ENCODE data around the gene VWA2.
"Not testable (repeated sequence)": the region's sequence is repeated elsewhere in the genome, so short reads cannot be mapped to it uniquely, and the experiment has no call there.

VWA2 gene

DNA sequence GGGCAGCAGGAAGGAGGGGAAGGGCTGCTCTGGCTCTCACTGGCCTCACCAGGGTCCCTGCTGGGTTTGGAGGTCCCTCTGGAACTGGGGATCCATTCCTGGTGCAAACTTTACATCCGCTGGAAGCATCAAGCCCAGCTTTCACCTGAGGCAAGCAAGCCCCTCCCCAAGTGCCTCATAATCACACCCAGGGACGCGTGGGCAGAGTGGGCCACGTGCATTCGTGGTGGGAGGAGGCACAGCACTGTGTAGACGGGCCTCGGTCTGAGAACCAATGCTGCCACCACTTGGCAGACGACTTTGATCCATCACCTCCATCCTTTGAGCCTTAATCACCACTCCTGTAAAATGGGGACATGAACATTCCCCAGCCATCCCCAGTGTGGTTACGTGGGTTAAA lies 74.1 kb downstream of the VWA2 start:
- in situ Hi-C loops (cut with MboI; ENCODE audit: low sequenced_read_pairs) = loop anchor here (25.0 kb wide), 1 partner anchor 474 kb away; no protein-coding TSS in a partner anchor

DNA sequence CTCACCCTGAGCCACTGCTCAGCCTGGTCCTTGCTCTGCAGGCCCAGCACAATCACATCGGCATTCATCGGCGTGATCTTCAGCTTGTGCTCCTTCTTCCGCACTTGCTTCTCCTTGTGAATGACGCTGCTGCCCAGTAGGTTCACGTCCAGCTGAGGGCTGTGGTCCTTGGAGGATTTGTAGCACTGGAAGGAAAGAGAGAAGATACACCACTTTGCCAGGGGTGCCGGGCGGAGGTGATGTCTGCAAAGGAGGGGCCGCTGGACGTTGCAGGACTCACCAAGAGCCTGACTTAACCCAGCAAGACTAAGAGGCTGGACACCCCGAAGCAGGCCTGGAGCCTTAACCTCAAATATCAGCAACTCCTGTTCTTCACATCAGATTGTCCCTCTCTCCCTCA lies 74.8 kb downstream of the VWA2 start:
- in situ Hi-C loops (cut with MboI; ENCODE audit: low sequenced_read_pairs) = loop anchor here (25.0 kb wide), 1 partner anchor 473 kb away; no protein-coding TSS in a partner anchor

DNA sequence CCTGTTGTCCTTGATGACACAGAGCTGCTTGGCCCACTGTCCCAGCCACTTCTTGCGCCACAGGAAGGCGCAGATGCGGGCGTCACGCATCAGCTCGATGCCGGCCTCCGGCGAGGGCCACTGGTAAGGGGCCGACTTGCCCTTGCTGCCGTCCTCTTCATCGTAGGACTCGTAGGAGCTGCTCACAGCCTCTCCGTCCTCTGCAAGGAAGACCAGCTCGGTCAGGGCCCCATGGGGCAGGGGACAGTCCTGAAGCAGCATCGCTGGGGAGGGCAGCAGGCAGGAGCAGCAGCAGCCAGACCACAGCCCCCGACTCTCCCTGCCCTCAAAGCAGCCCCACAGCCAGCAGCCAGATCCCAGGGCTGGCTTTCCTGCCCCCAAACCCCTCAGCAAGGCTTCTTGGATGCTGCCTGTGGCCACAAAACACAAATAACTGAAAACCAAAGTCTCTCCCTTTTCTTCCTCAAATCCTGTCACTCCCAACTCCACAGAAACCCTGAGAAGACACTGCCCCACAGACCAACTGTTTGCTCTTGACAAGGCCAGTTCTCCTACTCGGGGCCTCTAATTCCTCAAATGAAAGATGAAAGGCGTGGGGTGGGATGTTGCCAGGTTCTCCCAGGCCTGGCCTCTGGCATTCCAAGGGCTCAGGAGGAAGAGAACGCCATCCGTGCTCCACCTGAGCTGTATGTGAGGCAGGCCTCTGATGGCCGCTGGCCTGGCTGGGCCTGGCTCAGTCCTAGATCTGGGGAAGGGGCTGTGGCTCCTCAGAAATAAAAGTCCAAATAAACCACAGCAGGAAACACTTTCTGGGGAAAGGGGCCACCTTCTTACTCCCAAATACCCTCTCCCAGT lies 76.7 kb downstream of the VWA2 start:
- in situ Hi-C loops (cut with MboI; ENCODE audit: low sequenced_read_pairs) = loop anchor here (25.0 kb wide), 1 partner anchor 472 kb away; no protein-coding TSS in a partner anchor

DNA sequence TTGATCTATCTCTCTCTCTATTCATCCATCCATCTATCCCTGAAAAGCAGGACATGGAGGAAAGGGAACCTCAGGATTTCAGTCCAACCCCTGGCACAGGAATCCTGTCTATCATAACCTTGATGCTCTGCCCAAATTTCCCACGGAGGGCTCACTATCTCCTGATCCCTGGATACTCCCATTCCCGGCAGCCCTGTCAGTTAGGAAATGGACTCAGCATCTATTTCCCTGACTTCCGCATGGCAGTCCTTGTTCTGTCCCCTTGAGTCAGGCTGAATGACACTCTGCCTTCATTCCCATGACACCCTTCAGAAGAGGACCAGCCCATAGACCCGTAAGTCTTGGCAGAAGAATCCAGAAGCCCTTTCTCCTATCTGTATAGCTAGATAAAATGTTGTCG lies 77.7 kb downstream of the VWA2 start:
- in situ Hi-C loops (cut with MboI; ENCODE audit: low sequenced_read_pairs) = loop anchor here (25.0 kb wide), 1 partner anchor 471 kb away; no protein-coding TSS in a partner anchor

DNA sequence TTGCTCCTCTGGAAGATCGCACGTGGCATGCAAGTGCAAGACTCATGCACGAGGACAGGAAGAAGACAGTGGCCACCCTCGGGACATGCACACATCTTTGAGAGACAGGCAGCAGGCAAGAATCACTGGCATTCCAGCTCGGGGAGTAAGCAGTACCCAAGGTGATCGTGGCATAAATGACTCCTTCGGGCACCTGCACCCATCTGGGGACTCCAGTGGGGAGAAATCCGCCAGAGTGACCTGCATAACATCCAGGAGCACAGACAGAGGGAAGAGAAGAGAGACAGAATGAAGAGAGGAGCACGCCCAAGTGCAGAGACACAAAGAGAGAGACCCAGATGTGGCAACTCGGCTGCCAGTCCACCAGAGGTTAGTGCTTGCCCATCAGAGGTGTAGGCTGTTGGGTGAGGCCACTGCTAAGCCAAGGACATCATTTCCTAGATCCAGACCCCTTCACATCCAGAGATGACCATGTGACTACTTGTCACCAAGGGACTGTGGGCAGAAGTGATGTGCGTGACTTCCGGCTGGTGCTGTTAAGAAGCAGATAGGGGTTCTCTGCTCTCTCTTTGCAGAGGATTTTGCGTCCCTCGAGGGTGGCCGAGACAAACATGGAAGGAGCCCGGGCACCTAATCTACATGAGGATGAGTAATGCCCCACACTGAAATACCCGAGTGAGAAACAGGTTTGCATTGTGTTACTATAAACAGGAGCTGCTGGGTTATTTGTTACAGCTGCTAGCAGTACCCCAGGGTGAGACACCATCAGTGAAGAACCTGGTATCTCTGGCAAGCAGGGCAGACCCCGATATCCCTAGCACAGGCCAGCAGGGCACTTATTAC lies 80.6 kb downstream of the VWA2 start:
- in situ Hi-C loops (cut with MboI; ENCODE audit: low sequenced_read_pairs) = loop anchor here (25.0 kb wide), 1 partner anchor 468 kb away; no protein-coding TSS in a partner anchor

DNA sequence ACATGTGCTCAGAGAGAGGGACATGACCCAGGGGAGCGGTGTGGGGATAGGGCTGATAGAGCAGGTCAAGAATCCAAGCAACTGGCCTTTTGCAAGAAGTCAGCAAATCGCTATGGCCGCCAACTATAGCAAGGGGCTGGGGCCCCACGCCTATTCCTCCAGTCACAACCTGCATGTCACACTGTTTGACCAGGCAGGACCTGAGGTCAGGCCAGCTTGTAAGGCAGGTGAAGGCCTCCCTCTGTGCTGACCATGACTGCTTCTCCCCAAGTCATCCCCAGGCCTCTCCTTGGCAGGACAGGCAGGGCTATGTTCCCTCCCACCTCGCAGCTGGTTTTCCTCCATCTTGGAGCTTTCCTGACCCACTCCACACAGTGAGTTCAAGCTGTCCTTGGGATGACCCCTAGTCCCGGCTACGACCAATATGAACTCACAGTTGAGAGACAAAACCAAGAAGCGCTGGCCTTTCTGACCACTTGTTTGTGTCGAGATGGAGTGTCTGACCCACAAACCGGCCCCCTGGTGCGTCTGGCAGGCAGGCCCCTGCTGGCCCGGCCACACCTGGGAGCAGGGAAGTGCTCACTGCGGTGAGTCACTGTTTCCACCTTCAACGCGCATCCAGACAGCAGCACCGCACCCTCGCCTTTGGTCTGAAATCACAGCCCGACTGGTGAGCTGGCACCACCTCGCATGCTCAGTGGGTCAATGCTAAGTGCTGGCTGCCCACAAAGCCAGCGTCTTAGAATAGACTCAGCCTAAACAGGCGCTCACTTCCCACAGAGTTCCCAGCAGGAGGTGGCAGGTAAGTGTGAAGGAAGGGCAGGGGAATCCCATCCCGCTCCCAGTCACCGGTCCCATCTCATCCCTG lies 81.4 kb downstream of the VWA2 start:
- in situ Hi-C loops (cut with MboI; ENCODE audit: low sequenced_read_pairs) = loop anchor here (25.0 kb wide), 1 partner anchor 467 kb away; no protein-coding TSS in a partner anchor

DNA sequence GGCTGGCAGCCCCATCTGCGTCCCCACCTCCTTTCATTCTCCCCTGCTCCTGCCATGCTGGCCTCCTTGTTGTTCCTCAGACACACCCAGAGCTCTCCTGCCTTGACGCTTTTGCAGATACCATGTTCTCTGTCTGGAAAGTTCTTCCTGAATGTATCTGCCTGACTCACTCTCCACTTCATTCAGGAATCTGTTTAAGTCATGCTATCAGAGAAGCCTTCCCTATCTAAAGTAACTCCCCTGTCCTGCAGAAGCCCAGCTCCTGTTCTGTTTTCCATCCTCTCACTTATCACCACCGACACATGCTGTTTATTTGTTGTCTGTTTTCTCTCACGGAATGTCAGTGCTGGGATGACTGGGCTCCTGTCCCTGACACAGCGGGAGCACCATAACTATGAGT lies 83.3 kb downstream of the VWA2 start:
- in situ Hi-C loops (cut with MboI; ENCODE audit: low sequenced_read_pairs) = loop anchor here (25.0 kb wide), 1 partner anchor 465 kb away; no protein-coding TSS in a partner anchor

DNA sequence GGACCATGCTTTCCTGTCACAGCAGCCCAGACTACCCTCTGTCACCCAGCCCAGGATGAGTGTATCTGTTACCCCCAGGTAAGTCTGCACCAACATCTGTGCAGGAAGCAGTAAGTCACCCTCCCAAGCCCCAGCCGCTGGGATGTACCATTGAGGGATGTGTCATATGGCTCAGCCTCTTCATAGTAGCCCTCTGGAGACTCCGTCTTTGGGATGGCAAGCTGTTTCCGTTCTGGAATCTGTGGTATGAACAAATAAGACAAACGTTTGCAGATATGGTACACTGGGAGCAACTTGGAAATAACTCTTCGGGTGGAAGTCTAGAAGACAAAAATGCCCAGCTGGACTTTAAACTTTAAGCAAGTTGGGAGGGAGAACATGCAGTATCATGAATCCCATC lies 84.0 kb downstream of the VWA2 start:
- in situ Hi-C loops (cut with MboI; ENCODE audit: low sequenced_read_pairs) = loop anchor here (25.0 kb wide), 1 partner anchor 464 kb away; no protein-coding TSS in a partner anchor

DNA sequence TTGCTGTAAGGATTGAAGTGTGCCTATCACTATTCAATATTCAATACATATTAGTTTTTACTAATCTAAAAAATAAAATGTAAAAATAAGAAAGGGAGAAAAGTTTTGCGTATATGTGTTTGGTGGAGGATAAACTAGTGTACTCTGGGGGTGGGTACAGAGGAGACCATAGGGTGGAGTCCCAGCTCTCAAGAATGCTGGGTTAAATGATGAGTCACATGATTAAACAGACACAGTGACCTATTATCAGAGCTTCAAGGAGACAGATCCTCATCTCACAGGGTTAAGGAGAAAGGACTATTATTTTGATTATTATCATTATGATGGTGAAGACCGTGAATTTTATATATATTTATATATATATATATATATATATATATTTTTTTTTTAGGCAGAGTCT lies 87.7 kb downstream of the VWA2 start:
- in situ Hi-C loops (cut with MboI; ENCODE audit: low sequenced_read_pairs) = no loop called here

DNA sequence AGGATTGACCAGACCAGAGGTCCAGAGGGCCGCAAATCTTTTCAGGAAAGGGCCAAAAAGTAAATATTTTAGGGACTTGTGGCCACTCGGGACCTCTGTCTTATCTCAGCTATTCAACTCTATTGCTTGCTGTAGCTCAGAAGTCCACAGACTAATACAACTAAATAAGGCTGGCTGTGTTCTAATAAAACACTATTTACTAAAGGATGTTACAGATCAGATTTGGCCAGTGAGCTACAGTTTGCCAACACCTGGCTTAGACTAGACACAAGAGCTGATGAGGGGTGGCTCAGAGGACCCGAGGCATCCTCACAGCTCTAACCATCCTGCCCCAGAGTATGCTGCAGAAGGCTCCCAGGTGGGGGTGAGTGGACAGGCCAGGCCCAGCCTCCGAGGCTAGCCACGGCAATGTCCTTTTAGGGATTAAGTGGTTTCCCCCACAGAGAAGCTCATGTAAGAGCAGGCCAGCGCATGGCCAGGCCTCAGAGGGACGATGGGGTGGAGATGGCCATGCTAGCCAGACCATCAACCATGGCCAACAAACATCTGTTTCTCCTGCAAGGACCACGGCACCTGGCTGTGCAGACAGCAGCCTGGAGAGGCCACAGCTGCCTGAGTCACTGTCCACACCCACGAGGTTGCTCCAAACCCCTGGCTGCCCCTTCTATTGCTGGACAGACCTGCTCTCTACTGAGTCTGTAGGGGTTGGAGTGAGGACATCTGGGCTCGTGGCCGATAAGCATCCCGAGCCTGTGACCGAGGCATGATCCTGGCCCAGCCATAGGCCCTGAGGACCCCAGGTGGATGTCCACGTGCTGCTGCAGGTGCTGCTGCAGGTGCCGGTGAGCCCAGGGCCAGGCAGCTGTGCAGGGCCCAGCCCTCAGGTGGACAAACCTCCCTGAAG lies 88.7 kb downstream of the VWA2 start:
- in situ Hi-C loops (cut with MboI; ENCODE audit: low sequenced_read_pairs) = no loop called here

DNA sequence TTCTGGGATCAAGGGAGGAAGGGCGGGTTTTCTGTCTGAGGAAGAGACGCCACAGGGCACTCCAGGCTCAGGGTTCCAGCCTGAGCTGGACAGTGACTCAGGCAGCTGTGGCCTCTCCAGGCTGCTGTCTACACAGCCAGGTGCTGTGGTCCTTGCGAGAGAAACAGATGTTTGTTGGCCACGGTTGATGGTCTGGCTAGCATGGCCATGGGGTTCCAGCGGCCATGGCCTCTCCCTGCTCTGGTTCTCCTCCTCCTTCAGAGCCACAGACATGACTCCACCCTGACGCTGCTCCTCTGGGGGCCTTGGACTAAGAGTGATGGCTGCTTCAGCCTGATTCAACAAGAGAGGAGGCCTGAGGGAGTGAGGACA lies 89.4 kb downstream of the VWA2 start:
- in situ Hi-C loops (cut with MboI; ENCODE audit: low sequenced_read_pairs) = no loop called here

DNA sequence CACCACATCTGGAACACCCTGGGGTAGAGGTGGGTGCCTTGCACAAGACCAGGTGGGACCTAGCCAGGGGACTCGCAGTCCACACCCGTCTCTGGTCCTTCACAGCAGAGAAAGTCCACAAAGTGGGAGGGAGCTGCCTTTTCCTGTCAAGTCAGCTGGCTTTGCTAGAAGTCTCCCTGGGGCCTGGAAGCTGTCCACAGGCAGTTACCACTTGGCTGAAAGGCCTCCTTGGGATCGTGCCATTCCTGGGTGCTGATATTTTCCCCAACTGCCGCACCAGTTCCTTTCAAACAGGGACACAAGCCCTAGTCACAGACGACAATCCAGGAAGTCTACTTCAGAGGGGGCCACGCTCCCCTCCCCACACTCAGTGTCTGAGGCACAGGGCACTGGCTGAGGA lies 89.8 kb downstream of the VWA2 start:
- in situ Hi-C loops (cut with MboI; ENCODE audit: low sequenced_read_pairs) = no loop called here

DNA sequence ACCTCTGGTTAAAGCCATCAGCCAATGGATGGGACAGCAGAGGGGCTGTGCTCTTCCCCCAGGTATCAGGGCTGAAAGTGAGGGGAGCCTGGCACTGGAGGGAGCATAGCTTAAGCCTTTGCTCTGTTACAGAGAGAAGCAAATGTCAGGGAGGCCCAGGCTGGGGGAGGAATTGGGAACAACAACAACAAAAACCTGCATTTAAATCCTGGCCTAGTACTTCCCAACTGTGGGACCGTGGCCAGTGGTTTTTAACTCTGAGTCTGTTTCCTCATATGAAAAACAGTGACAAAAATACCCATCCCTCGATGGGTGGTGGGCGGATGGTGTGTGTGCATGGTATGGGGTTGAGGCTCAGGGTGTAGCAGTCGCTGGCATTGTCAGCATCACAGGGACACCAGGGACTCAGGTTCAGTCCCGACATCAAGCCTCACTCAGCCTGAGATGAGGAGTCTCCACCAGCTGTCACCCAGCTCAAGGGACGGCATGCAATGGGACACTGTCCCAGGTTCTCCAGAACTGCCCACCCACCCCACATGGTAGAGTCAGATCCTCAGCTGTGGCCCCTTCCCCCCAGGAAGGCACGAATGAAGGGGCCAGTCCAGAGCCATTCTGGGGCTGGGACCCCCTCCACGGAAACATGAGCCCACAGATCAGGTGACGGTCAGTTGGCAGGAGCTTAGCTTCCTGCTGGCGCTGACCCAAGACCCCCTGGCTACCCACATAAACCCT lies 90.7 kb downstream of the VWA2 start:
- in situ Hi-C loops (cut with MboI; ENCODE audit: low sequenced_read_pairs) = no loop called here

DNA sequence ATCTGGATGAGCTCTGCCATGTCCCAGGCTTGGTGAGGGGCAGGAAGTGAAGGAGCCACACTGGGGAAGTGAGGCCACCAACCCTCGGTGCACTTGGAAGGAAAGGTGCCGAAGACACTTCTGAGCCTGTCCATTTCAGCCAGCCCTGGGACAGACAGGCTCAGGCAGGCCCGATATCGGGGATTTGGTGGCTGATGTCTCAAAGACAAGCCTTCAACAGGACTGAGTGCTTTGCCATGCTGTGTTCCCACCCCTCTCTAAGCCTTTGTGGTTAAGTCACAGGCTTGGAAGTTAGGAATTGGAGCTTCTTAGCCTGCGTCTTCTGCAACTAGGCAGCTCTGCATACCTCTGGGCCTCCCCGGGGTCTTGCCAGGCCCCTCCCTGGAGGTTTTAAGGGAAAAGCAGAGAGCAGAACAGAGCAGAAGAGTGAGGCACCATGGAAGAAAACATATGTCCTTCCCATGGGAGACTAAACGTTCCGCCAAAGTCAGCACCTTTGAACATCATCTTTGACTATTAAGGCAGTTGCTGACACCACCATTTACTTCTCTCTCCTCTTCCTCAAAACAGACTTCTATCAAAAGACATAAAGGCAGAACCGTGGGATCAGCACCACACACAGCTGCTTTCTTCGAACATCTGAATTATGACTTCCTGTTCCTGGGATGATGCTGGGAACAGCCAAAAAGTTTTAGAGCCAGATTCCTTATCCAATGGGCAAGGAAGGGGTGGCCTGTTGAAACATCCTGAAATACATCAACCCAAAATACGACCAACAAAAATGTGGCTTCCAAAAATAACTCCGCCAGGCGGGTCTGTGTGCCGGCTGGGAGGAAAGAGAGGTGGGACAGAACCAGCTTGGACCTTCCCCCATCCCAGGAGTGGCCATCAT lies 93.5 kb downstream of the VWA2 start:
- in situ Hi-C loops (cut with MboI; ENCODE audit: low sequenced_read_pairs) = no loop called here

DNA sequence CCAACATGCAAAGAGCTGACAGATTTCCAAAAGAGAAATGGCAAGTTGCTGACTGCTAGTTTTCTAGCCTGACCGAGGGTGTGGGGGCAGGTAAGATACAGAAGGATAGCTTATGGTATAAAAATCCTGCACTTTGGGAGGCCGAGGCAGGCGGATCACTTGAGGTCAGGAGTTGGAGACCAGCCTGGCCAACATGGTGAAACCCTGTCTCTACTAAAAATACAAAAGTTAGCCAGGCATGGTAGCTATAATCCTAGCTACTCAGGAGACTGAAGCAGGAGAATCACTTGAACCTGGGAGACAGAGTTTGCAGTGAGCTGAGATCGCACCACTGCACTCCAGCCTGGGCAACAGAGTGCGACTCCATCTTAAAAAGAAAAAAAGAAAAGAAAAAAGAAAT lies 94.4 kb downstream of the VWA2 start:
- in situ Hi-C loops (cut with MboI; ENCODE audit: low sequenced_read_pairs) = not testable (repeated sequence)

DNA sequence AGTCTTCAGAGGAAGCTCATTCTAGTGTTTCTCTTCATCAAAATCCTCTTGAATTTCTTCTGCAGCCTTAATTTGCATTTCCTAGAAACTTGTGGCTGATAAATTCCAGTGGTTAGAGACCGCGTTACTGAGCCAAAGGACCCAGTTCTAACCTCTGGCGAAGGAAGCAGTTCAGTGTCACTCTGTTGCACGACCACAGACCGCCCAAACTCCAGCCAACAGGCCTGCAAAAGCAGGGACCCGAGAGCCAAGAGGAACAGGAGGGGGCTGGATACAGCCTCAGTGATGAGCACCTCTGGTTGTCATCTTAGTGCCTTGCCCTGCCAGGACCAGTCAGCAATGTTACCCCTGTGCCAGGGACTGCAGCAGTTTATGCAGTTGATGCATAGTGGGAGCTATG lies 95.2 kb downstream of the VWA2 start:
- in situ Hi-C loops (cut with MboI; ENCODE audit: low sequenced_read_pairs) = no loop called here

DNA sequence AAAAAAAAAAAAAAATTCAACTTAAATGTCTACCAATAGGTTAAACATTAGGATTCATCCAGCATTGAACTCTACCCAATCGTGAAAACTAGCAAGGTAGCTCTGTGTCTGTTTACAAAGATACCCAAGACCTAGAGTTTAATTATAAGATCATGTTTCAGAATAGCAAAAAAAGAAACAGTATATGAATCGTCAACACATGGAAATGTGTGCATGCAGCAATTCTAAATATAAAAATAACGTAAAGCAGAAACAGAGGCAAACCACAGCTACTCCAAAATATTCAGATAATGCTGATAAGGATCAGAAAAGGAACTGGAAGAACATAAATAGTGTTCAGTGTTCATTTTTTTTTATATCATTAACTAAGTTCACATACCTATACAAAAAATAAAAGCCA lies 96.6 kb downstream of the VWA2 start:
- in situ Hi-C loops (cut with MboI; ENCODE audit: low sequenced_read_pairs) = no loop called here

Measured in HL-60/S4 treated with phorbol 12-myristate 13-acetate at 8.2 ng/mL for 4 days and 3 days (cell line).